H1 (cell line): ENCODE data around the gene FAM47A. TPM values are rescaled to one million over a fixed set of nuclear protein-coding genes. Genes with fewer than 3 reads are reported as not detected.

Experiments
- CBX8 ChIP-seq: fragments of 300-800, 300-1000 bp; sonication (generic); IDR thresholded peaks from 2 replicates; pipeline ENCODE4 v1.7.1; 2016; ENCODE audit warnings: low read depth, low read length, borderline replicate concordance
- CEBPB ChIP-seq: IDR thresholded peaks from 2 replicates; pipeline ENCODE4 v1.6.1; 2012; ENCODE audit warnings: low read depth, low read length
- CHD2 ChIP-seq: IDR thresholded peaks from 2 replicates; pipeline ENCODE4 v1.6.1; 2012; ENCODE audit warnings: low read length, improper control_type of control experiment
- EZH2 ChIP-seq: fragments of 200-600 bp; sonication (generic); IDR thresholded peaks from 2 replicates; pipeline ENCODE4 v1.7.1; 2012; ENCODE audit warnings: low read depth, mild to moderate bottlenecking, moderate library complexity, low read length, inconsistent platforms; ENCODE audit not compliant: severe bottlenecking
- JUN ChIP-seq: IDR thresholded peaks from 2 replicates; pipeline ENCODE4 v1.6.1; 2011; ENCODE audit warnings: low read depth, mild to moderate bottlenecking, improper control_type of control experiment, low read length
- YY1 ChIP-seq: IDR thresholded peaks from 2 replicates; pipeline ENCODE4 v1.6.1; 2011; ENCODE audit warnings: low read depth, mild to moderate bottlenecking, low read length
- polyA plus RNA-seq, 7 experiments: library from polyadenylated mRNA; depleted of rRNA in 3 of 7; stranded (reverse) in 5 of 7; unstranded in 2 of 7; fragments of >200 nt in 5 of 7; fragments of 200-250 nt in 2 of 7; gene quantifications; 1 replicate in 5 of 7; 2 replicates in 1 of 7; 4 replicates in 1 of 7; pipeline versions ENCODE4 v1.2.1 to v1.2.3, GENCODE V29; 2011 to 2013; ENCODE audit warnings: missing spikeins in 2 of 7, mixed read lengths in 2 of 7
- total RNA-seq: library from RNA; stranded (reverse); fragmentation: NEBNext Ultra II Directional; extraction: Animal tissue kit (Norgen Biotek cat#: 25700); gene quantifications from 2 replicates; pipeline ENCODE4 v1.2.1, GENCODE V29; 2021
- TF ChIP-seq, protein P1 (sequence below): fragments of 300-600 bp; sonication (generic); IDR thresholded peaks from 2 replicates; pipeline ENCODE4 v1.7.1; 2012; ENCODE audit warnings: low read length, moderate library complexity, mild to moderate bottlenecking, inconsistent platforms; ENCODE audit not compliant: insufficient replicate concordance

FAM47A gene
- total and polyA plus RNA-seq, 2 of the 8 experiments (the other 6 are each of a cell fraction or from before 2014, with no cell fraction given): not detected

GRCh38 chrX:34119122-34119521 lies 13.0 kb downstream of the FAM47A start (continued):
- TF ChIP-seq, protein P1, sequence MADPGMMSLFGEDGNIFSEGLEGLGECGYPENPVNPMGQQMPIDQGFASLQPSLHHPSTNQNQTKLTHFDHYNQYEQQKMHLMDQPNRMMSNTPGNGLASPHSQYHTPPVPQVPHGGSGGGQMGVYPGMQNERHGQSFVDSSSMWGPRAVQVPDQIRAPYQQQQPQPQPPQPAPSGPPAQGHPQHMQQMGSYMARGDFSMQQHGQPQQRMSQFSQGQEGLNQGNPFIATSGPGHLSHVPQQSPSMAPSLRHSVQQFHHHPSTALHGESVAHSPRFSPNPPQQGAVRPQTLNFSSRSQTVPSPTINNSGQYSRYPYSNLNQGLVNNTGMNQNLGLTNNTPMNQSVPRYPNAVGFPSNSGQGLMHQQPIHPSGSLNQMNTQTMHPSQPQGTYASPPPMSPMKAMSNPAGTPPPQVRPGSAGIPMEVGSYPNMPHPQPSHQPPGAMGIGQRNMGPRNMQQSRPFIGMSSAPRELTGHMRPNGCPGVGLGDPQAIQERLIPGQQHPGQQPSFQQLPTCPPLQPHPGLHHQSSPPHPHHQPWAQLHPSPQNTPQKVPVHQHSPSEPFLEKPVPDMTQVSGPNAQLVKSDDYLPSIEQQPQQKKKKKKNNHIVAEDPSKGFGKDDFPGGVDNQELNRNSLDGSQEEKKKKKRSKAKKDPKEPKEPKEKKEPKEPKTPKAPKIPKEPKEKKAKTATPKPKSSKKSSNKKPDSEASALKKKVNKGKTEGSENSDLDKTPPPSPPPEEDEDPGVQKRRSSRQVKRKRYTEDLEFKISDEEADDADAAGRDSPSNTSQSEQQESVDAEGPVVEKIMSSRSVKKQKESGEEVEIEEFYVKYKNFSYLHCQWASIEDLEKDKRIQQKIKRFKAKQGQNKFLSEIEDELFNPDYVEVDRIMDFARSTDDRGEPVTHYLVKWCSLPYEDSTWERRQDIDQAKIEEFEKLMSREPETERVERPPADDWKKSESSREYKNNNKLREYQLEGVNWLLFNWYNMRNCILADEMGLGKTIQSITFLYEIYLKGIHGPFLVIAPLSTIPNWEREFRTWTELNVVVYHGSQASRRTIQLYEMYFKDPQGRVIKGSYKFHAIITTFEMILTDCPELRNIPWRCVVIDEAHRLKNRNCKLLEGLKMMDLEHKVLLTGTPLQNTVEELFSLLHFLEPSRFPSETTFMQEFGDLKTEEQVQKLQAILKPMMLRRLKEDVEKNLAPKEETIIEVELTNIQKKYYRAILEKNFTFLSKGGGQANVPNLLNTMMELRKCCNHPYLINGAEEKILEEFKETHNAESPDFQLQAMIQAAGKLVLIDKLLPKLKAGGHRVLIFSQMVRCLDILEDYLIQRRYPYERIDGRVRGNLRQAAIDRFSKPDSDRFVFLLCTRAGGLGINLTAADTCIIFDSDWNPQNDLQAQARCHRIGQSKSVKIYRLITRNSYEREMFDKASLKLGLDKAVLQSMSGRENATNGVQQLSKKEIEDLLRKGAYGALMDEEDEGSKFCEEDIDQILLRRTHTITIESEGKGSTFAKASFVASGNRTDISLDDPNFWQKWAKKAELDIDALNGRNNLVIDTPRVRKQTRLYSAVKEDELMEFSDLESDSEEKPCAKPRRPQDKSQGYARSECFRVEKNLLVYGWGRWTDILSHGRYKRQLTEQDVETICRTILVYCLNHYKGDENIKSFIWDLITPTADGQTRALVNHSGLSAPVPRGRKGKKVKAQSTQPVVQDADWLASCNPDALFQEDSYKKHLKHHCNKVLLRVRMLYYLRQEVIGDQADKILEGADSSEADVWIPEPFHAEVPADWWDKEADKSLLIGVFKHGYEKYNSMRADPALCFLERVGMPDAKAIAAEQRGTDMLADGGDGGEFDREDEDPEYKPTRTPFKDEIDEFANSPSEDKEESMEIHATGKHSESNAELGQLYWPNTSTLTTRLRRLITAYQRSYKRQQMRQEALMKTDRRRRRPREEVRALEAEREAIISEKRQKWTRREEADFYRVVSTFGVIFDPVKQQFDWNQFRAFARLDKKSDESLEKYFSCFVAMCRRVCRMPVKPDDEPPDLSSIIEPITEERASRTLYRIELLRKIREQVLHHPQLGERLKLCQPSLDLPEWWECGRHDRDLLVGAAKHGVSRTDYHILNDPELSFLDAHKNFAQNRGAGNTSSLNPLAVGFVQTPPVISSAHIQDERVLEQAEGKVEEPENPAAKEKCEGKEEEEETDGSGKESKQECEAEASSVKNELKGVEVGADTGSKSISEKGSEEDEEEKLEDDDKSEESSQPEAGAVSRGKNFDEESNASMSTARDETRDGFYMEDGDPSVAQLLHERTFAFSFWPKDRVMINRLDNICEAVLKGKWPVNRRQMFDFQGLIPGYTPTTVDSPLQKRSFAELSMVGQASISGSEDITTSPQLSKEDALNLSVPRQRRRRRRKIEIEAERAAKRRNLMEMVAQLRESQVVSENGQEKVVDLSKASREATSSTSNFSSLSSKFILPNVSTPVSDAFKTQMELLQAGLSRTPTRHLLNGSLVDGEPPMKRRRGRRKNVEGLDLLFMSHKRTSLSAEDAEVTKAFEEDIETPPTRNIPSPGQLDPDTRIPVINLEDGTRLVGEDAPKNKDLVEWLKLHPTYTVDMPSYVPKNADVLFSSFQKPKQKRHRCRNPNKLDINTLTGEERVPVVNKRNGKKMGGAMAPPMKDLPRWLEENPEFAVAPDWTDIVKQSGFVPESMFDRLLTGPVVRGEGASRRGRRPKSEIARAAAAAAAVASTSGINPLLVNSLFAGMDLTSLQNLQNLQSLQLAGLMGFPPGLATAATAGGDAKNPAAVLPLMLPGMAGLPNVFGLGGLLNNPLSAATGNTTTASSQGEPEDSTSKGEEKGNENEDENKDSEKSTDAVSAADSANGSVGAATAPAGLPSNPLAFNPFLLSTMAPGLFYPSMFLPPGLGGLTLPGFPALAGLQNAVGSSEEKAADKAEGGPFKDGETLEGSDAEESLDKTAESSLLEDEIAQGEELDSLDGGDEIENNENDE: no peak
- TF ChIP-seq EZH2 (no peak), CEBPB (no peak), CBX8 (no peak), YY1 (no peak), JUN (no peak), CHD2 (no peak)
